DOHH2 (cell line): ENCODE measurements around the gene ZG16.
"Not testable (repeated sequence)": the region's sequence is repeated elsewhere in the genome, so short reads cannot be mapped to it uniquely, and the experiment has no call there.

ENCODE experiments used
- CTCF ChIP-seq: fragments of 200-600 bp; sonication (generic); IDR thresholded peaks from one replicate; pipeline ENCODE4 v1.5.1; 2014; ENCODE audit warnings: antibody characterized with exemption, mild to moderate bottlenecking, low read depth, low read length; ENCODE audit not compliant: poor library complexity, severe bottlenecking
- EZH2phosphoT487 ChIP-seq: fragments of 200-600 bp; sonication (generic); IDR thresholded peaks from 2 replicates; pipeline ENCODE4 v1.6.1; 2017; ENCODE audit warnings: borderline replicate concordance, mild to moderate bottlenecking, antibody characterized with exemption, low read length, moderate library complexity, mixed read lengths

DNA sequence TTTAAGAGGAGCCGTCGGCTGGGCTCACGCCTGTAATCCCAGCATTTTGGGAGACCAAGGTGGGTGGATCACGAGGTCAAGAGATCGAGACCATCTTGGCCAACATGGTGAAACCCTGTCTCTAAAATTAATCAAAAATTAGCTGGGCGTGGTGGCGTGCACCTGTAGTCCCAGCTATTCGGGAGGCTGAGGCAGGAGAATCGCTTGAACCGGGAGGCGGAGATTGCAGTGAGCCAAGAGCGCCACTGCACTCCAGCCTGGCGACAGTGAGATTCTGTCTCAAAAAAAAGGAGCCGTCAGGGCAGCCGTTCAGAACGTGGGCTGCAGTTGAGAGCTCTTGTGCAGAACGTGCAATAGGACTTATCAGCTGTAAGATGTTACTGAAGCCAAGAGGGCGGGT lies 15.1 kb downstream of the ZG16 start:
- TF ChIP-seq CTCF, EZH2phosphoT487: not testable (repeated sequence)
